Caco-2 (cell line): ENCODE data around the gene CAPZA1. TPM values are rescaled to one million over a fixed set of nuclear protein-coding genes. Genes with fewer than 3 reads are reported as not detected.

Experiments
- BruUV-seq: library from RNA; stranded (reverse); fragments of 400-500 nt; replicated peaks from 2 replicates; lab custom pipeline; 2021; lab: Mats Ljungman, UMichigan
- CTCF ChIA-PET: fragments of 300-600 bp; sonication (Branson Sonifier 250); formaldehyde crosslinking; loops from one replicate; lab custom pipeline; 2022; ENCODE audit warnings: antibody characterized with exemption; lab: Charles Lee
- POLR2A ChIA-PET: fragments of 300-600 bp; sonication (Branson Sonifier 250); formaldehyde crosslinking; loops from one replicate; lab custom pipeline; 2022; ENCODE audit warnings: antibody characterized with exemption; lab: Charles Lee
- DNase-seq, 2 experiments: peaks; one replicate each; pipeline versions ENCODE4 v3.0.0 to v3.0.0-alpha.2; 2020 to 2022
- H3K27me3 ChIP-seq: replicated peaks from 2 replicates; pipeline ENCODE4 v1.6.0; 2011; ENCODE audit warnings: low read length; ENCODE audit not compliant: control insufficient read depth, insufficient read depth
- H3K36me3 ChIP-seq: 2 replicates; pipeline ENCODE4 v1.5.1; 2011; ENCODE audit warnings: low read length; ENCODE audit not compliant: control insufficient read depth, insufficient read depth
- H3K4me1 ChIP-seq: fragments of 250-450 bp; sonication (Bioruptor Pico); 2 replicates; pipeline ENCODE4 v1.5.1; 2020; ENCODE audit warnings: mild to moderate bottlenecking
- H3K4me3 ChIP-seq: 2 replicates; pipeline ENCODE4 v1.5.1; 2011; ENCODE audit warnings: low read depth, mild to moderate bottlenecking, control low read depth, low read length
- H3K9me3 ChIP-seq: fragments of 250-450 bp; sonication (Bioruptor Pico); 2 replicates; pipeline ENCODE4 v1.5.1; 2020; ENCODE audit warnings: mild to moderate bottlenecking, moderate library complexity
- H3K27ac Mint-ChIP-seq: one replicate; pipeline ENCODE4 v1.8.0; 2022; ENCODE audit warnings: mixed read lengths; ENCODE audit not compliant: unreplicated experiment
- H3K27me3 Mint-ChIP-seq: one replicate; pipeline ENCODE4 v1.8.0; 2022; ENCODE audit warnings: mixed read lengths; ENCODE audit not compliant: insufficient read depth, unreplicated experiment
- H3K36me3 Mint-ChIP-seq: one replicate; pipeline ENCODE4 v1.8.0; 2022; ENCODE audit warnings: mild to moderate bottlenecking, mixed read lengths; ENCODE audit not compliant: insufficient read depth, unreplicated experiment
- H3K4me1 Mint-ChIP-seq: one replicate; pipeline ENCODE4 v1.8.0; 2022; ENCODE audit warnings: low read depth, mixed read lengths; ENCODE audit not compliant: unreplicated experiment
- H3K4me3 Mint-ChIP-seq: one replicate; pipeline ENCODE4 v1.8.0; 2022; ENCODE audit warnings: mild to moderate bottlenecking, moderate library complexity, mixed read lengths; ENCODE audit not compliant: unreplicated experiment
- H3K9me3 Mint-ChIP-seq: one replicate; pipeline ENCODE4 v1.8.0; 2022; ENCODE audit warnings: mixed read lengths; ENCODE audit not compliant: unreplicated experiment
- intact Hi-C: fragments of 100-400 bp; cut with micrococcal nuclease; formaldehyde crosslinking; loops from one replicate; pipeline ENCODE4 v1.10.0; 2022; ENCODE audit not compliant: unreplicated experiment
- total RNA-seq: library from RNA; stranded (reverse); gene quantifications from 2 replicates; pipeline ENCODE4 v1.2.3, GENCODE V29; 2022
- TF ChIP-seq, protein P1 (sequence below), 2 experiments: fragments of 200-600 bp in 1 of 2; IDR thresholded peaks; 1 replicate in 1 of 2; 2 replicates in 1 of 2; pipeline versions ENCODE4 v1.5.1 to v1.8.0; 2011 to 2022; ENCODE audit warnings: antibody characterized with exemption in 1 of 2, control low read depth in 1 of 2, inconsistent platforms in 1 of 2, low read depth in 1 of 2, low read length in 1 of 2, mild to moderate bottlenecking in 1 of 2, moderate library complexity in 1 of 2; ENCODE audit not compliant: insufficient read depth in 1 of 2, severe bottlenecking in 1 of 2, unreplicated experiment in 1 of 2

The CAPZA1 gene
- total RNA-seq, 1 experiment from 2014 or later, result 82.4 TPM

DNA sequence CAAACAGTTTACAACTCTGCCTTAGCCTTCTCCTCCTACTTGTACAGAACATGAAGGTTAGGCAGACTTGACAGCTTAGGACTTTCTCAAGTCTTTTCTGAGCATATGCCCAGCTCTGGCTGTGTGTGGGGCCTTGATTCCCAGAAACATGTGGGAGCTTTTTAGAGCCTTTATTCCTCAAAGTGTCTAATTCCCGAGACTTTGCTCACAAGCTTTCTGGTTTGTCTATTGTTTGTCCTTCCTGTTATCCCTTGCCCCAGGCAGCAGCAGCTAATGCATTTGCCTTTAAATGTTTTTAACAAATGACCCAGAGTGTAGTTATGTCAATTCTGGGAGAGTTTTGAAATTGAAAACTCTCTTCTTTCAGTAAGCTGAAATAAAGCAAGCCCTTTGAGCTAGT lies 29.9 kb upstream of the CAPZA1 start:
- Mint-ChIP-seq H3K27me3 (no peaks in the 10 kb centered on the region), H3K27ac (no peak overlapping the region), H3K9me3 (peaks cover 15% of the 10 kb centered on the region), H3K4me1 (no peaks in the 10 kb centered on the region), H3K4me3 (no peak overlapping the region), H3K36me3 (no peaks in the 10 kb centered on the region)
- Histone ChIP-seq H3K4me3 (no peak overlapping the region), H3K9me3 (no peaks in the 10 kb centered on the region), H3K4me1 (no peaks in the 10 kb centered on the region), H3K27me3 (no peaks in the 10 kb centered on the region), H3K36me3 (no peaks in the 10 kb centered on the region)
- POLR2A ChIA-PET, result no interaction called here
- intact Hi-C loops, result no loop called here
- CTCF ChIA-PET, result no interaction called here
- no TSS peak for BruUV-seq
- TF ChIP-seq, protein P1, sequence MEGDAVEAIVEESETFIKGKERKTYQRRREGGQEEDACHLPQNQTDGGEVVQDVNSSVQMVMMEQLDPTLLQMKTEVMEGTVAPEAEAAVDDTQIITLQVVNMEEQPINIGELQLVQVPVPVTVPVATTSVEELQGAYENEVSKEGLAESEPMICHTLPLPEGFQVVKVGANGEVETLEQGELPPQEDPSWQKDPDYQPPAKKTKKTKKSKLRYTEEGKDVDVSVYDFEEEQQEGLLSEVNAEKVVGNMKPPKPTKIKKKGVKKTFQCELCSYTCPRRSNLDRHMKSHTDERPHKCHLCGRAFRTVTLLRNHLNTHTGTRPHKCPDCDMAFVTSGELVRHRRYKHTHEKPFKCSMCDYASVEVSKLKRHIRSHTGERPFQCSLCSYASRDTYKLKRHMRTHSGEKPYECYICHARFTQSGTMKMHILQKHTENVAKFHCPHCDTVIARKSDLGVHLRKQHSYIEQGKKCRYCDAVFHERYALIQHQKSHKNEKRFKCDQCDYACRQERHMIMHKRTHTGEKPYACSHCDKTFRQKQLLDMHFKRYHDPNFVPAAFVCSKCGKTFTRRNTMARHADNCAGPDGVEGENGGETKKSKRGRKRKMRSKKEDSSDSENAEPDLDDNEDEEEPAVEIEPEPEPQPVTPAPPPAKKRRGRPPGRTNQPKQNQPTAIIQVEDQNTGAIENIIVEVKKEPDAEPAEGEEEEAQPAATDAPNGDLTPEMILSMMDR (IDR thresholded peaks at IDR 0.05; ENCODE audit: insufficient read depth in 1 of 2, low read depth in 1 of 2, low read length in 1 of 2, severe bottlenecking in 1 of 2, unreplicated experiment in 1 of 2), result no peak
- no peak for DNase-seq

DNA sequence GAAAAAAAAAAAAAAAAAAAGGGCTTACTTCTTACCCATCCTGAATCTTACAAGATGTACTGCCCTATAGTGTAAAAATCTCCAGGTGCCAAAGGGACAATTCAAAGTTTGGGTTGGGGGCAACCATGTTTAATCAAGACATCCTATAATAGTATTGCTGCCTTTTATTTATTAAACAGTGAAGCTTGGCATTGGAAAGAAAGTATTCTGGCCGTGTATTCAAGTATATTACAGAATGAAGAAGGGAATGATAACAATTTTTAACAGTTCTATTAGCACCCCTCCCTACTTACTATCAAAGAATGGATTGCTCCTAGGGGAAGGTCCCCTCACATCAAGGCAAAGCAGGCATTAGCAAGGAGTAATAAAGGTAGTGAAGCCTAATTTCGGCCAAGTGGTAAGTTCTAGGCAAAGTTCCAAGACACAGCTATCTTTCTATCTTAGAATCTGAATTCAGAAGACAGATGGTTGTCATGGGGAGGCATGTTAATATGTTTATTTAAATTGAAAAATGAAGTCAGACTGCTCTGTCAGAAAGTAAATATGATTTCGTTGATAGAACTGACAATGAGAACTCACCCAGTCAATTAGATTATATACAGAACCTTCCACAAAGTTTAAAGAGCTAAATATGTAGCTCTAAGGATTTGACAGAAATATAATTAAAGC lies 25.3 kb upstream of the CAPZA1 start:
- Histone ChIP-seq H3K36me3 (no peaks in the 10 kb centered on the region), H3K27me3 (no peaks in the 10 kb centered on the region), H3K4me1 (no peaks in the 10 kb centered on the region), H3K4me3 (no peak overlapping the region), H3K9me3 (no peaks in the 10 kb centered on the region)
- TF ChIP-seq, protein P1 (IDR thresholded peaks at IDR 0.05; ENCODE audit: insufficient read depth in 1 of 2, low read depth in 1 of 2, low read length in 1 of 2, severe bottlenecking in 1 of 2, unreplicated experiment in 1 of 2), result no peak
- intact Hi-C loops, result no loop called here
- Mint-ChIP-seq H3K4me3 (no peak overlapping the region), H3K27me3 (no peaks in the 10 kb centered on the region), H3K27ac (no peak overlapping the region), H3K4me1 (no peaks in the 10 kb centered on the region), H3K9me3 (peaks cover 6% of the 10 kb centered on the region), H3K36me3 (no peaks in the 10 kb centered on the region)
- no TSS peak for BruUV-seq
- POLR2A ChIA-PET, result no interaction called here
- no peak for DNase-seq
- CTCF ChIA-PET, result interaction anchor here (0.7 kb wide), 1 partner anchor 1680 kb away, joined by 3 read pairs; no protein-coding TSS in a partner anchor

DNA sequence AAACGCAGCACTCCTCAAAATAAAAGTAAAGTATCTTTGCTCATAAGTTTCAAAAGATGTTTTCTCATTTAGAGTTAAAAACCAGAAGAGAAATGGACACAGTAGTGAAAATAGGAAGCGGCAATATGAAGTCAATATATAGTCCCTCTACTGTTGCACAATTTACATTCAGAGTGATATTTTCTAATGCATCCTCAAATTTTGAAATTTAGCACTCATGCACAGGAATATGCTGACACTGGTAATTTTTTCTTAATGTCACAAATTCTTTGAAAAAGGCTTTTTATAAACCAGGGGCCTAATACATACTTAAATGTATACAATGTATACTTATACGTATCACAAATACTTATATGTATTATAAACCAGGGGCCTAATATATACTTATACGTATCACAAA lies 20.2 kb upstream of the CAPZA1 start:
- no peak overlapping the region for H3K4me3 ChIP-seq
- ChIA-PET CTCF (no interaction called here), POLR2A (no interaction called here)
- H3K9me3 Mint-ChIP-seq, result no peaks in the 10 kb centered on the region
- no peaks in the 10 kb centered on the region for H3K36me3 Mint-ChIP-seq
- H3K9me3 ChIP-seq, result no peaks in the 10 kb centered on the region
- intact Hi-C loops, result no loop called here
- H3K36me3 ChIP-seq, result no peaks in the 10 kb centered on the region
- H3K4me3 Mint-ChIP-seq, result no peak overlapping the region
- no TSS peak for BruUV-seq
- no peaks in the 10 kb centered on the region for H3K4me1 ChIP-seq
- no peaks in the 10 kb centered on the region for H3K4me1 Mint-ChIP-seq
- TF ChIP-seq, protein P1 (IDR thresholded peaks at IDR 0.05; ENCODE audit: insufficient read depth in 1 of 2, low read depth in 1 of 2, low read length in 1 of 2, severe bottlenecking in 1 of 2, unreplicated experiment in 1 of 2), result no peak
- no peaks in the 10 kb centered on the region for H3K27me3 ChIP-seq
- no peak overlapping the region for H3K27ac Mint-ChIP-seq
- no peak for DNase-seq
- no peaks in the 10 kb centered on the region for H3K27me3 Mint-ChIP-seq
